GM12801 (cell line): ENCODE data around the gene HSPA1L.

Experiments used
- TF ChIP-seq, protein P1 (sequence below): IDR thresholded peaks from one replicate; pipeline ENCODE4 v1.5.1; 2011; ENCODE audit warnings: control low read depth; ENCODE audit not compliant: insufficient read length; ENCODE audit errors: extremely low read depth

The HSPA1L gene

DNA sequence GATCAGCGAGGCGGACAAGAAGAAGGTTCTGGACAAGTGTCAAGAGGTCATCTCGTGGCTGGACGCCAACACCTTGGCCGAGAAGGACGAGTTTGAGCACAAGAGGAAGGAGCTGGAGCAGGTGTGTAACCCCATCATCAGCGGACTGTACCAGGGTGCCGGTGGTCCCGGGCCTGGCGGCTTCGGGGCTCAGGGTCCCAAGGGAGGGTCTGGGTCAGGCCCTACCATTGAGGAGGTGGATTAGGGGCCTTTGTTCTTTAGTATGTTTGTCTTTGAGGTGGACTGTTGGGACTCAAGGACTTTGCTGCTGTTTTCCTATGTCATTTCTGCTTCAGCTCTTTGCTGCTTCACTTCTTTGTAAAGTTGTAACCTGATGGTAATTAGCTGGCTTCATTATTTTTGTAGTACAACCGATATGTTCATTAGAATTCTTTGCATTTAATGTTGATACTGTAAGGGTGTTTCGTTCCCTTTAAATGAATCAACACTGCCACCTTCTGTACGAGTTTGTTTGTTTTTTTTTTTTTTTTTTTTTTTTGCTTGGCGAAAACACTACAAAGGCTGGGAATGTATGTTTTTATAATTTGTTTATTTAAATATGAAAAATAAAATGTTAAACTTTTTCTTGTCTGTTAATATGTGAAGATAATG is 14.7 kb upstream of the HSPA1L start:
- TF ChIP-seq, protein P1, sequence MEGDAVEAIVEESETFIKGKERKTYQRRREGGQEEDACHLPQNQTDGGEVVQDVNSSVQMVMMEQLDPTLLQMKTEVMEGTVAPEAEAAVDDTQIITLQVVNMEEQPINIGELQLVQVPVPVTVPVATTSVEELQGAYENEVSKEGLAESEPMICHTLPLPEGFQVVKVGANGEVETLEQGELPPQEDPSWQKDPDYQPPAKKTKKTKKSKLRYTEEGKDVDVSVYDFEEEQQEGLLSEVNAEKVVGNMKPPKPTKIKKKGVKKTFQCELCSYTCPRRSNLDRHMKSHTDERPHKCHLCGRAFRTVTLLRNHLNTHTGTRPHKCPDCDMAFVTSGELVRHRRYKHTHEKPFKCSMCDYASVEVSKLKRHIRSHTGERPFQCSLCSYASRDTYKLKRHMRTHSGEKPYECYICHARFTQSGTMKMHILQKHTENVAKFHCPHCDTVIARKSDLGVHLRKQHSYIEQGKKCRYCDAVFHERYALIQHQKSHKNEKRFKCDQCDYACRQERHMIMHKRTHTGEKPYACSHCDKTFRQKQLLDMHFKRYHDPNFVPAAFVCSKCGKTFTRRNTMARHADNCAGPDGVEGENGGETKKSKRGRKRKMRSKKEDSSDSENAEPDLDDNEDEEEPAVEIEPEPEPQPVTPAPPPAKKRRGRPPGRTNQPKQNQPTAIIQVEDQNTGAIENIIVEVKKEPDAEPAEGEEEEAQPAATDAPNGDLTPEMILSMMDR: no peak

DNA sequence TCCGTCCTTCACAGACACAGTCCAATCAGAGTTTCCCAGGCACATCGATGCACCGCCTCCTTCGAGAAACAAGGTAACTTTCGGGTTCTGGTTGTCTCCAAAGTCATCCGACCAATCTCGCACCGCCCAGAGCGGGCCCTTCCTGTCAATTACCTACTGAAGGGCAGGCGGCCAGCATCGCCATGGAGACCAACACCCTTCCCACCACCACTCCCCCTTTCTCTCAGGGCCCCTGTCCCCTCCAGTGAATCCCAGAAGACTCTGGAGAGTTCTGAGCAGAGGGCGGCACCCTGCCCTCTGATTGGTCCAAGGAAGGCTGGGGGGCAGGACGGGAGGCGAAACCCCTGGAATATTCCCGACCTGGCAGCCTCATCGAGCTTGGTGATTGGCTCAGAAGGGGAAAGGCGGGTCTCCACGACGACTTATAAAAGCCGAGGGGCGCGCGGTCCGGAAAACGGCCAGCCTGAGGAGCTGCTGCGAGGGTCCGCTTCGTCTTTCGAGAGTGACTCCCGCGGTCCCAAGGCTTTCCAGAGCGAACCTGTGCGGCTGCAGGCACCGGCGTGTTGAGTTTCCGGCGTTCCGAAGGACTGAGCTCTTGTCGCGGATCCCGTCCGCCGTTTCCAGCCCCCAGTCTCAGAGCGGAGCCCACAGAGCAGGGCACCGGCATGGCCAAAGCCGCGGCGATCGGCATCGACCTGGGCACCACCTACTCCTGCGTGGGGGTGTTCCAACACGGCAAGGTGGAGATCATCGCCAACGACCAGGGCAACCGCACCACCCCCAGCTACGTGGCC is 12.4 kb upstream of the HSPA1L start, which contains the start of gene HSPA1B:
TSS of gene HSPA1B (plus strand) at position 453 of the 794 bp plus-strand sequence. CDS start at position 666, 213 bp downstream.
- TF ChIP-seq, protein P1: no peak

DNA sequence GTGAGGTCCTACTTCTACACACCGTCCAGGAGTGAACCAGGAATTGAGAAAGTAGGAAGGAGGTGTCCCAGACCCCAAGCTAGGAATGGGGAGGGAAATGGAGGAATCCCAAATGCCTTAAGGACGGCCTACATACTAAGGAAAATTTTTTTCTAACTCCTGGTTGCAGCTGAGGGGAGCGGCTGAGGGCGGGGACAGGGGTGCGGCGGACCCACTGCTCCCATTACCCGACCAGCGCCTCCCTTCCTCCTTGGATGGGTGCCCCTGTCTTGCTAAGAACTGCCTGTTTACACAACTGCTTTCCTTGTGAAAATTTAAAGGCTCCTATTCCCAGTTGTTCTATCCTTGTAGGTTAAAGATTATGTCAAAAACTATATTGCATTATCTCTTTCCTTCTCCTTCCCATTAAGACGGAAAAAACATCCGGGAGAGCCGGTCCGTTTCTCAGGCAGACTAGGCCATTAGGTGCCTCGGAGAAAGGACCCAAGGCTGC is 11.8 kb upstream of the HSPA1L start:
- TF ChIP-seq, protein P1: no peak

DNA sequence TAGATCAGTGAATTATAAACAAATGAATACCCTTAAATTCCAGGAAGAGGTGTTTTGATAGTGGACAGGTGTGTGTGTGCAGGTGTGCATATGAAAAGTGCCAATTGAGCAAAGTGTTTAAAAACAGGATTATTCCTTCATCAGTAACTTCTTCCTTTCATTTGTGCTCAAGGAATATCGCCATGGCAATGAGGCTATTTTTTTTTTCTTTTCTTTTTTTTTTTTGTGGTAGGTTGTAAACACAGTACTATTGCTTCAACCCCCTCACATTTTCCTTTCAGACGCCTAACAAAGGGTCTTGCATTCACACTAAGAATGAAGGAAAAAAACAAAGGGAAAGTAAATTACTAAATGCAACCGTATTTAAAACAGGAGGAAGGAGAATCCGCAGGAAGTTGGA is 10.5 kb upstream of the HSPA1L start:
- TF ChIP-seq, protein P1: no peak

DNA sequence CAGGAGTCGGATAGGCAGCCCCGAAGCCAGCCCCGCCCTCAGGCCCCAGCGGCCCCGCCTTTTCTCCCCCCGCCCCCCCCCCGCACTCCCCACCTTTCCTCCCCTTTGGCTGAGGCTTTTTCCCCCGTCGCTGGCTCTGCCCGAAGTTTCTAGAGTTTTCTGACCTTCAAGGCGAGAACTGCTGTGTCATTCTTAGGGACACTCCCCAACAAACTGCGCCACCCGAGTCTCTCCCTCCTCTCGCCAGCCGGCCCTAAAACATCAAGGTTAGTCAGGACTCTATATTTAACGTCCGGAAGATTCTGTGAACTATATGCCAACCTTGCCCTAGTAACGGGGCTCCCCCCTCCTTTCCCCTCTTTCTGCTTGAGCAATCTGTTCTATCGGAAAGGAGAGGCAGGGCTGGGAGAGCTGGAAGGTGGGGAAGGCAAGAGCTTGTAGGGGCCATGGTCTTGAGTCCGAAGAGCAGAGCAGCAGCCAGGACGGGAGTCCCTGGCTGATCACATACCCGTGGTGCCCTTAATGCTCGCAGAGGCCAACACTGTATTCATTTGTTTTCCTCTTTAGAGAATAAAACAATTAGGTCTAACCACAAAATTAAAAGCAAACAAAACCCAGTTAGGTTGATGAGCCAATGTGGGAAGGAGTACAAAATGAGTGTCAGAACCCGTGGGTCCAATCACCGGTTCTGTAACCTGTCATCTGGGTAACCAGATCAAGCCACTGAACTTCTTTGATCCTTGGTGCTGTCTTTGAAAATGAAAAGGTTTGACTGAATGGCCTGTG is 7.1 kb upstream of the HSPA1L start:
- TF ChIP-seq, protein P1: no peak

DNA sequence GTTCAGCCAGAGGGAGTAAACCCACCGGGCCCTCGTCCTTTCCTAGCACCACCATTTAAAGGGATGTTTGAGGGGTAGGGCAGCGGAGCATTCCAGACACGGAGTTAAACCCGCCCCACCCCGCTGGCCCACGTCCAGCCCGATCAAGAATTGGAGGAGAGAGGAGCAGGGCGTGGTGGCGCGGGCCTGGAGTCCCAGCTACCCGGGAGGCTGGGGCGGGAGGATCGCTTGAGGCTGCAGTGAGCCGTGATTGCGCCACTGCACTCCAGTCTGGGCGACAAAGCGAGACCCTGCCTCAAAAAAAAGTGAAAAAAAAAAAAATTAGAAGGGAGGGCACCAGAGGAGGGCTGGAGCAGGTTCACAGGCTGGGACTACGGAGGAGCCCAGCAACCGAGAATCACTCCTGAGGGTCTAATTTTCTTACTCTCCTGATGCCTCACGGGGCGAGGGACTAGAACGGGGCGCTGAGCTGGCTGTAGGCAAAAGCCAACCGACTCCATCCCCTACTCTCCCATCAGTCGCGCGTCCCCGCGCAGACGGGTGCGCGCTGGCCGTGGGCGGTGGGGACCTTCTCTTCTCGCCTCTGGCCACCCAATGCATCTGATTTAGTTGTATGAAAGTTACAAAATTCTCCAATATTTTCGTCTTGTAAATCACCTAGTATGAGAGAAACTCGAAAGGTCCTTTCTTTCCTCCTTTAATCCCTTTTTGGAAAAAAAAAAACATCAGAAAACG is 6.4 kb upstream of the HSPA1L start:
- TF ChIP-seq, protein P1: no peak
